HG02938 (cell line): Measurements from ENCODE around the gene TAMM41.
"Not testable (repeated sequence)": the region's sequence is repeated elsewhere in the genome, so short reads cannot be mapped to it uniquely, and the experiment has no call there.

Experiments
- ATAC-seq: cut with Tn5 transposase; IDR thresholded peaks from one replicate; pipeline ENCODE4 v1.9.1; 2021; ENCODE audit warnings: mild to moderate bottlenecking, moderate library complexity; ENCODE audit not compliant: unreplicated experiment

The TAMM41 gene

GRCh38 chr3:11846281-11847266 lies at the start of gene TAMM41:
TSS of gene TAMM41 (minus strand) at chr3:11846885. CDS start at chr3:11846636, 249 bp downstream.
- ATAC-seq = peak; percentile 99

GRCh38 chr3:11878837-11879236 lies 32.2 kb upstream of the TAMM41 start:
- ATAC-seq = no peak

GRCh38 chr3:11874707-11875106 lies 28.0 kb upstream of the TAMM41 start:
- not testable (repeated sequence) for ATAC-seq

- ATAC-seq = not testable (repeated sequence)
Observed at GRCh38 chr3:11863739-11864138, 17.1 kb upstream of the TAMM41 start.

- not testable (repeated sequence) for ATAC-seq
Observed at GRCh38 chr3:11862584-11862983, 15.9 kb upstream of the TAMM41 start.

- not testable (repeated sequence) for ATAC-seq
Observed at GRCh38 chr3:11862145-11862544, 15.5 kb upstream of the TAMM41 start.

GRCh38 chr3:11860213-11860612 lies 13.5 kb upstream of the TAMM41 start:
- ATAC-seq = not testable (repeated sequence)

- no peak for ATAC-seq
Observed at GRCh38 chr3:11853450-11853849, 6.8 kb upstream of the TAMM41 start.

- ATAC-seq = no peak
Observed at GRCh38 chr3:11850003-11850402, 3.3 kb upstream of the TAMM41 start.

GRCh38 chr3:11847607-11848006 lies 922 bp upstream of the TAMM41 start:
- no peak for ATAC-seq

- ATAC-seq = no peak
Observed at GRCh38 chr3:11845651-11846050, 1.0 kb downstream of the TAMM41 start.

GRCh38 chr3:11844891-11845290 lies 1.8 kb downstream of the TAMM41 start:
- ATAC-seq = no peak

GRCh38 chr3:11835028-11835639 lies 11.6 kb downstream of the TAMM41 start:
- ATAC-seq = no peak

GRCh38 chr3:11832981-11833905 lies 13.4 kb downstream of the TAMM41 start:
- ATAC-seq = no peak

GRCh38 chr3:11829416-11829815 lies 17.3 kb downstream of the TAMM41 start:
- ATAC-seq = no peak

- ATAC-seq = no peak
Observed at GRCh38 chr3:11826628-11827265, 19.9 kb downstream of the TAMM41 start.

- no peak for ATAC-seq
Observed at GRCh38 chr3:11825301-11825700, 21.4 kb downstream of the TAMM41 start.

- peak; percentile 71 for ATAC-seq
Observed at GRCh38 chr3:11820531-11821041, 26.1 kb downstream of the TAMM41 start.

GRCh38 chr3:11819146-11819689 lies 27.5 kb downstream of the TAMM41 start:
- no peak for ATAC-seq

- ATAC-seq = no peak
Observed at GRCh38 chr3:11818033-11818432, 28.7 kb downstream of the TAMM41 start.
